Measurements from ENCODE around the gene CCDC60. TPM values are rescaled to one million over a fixed set of nuclear protein-coding genes. Genes with fewer than 3 reads are reported as not detected.

Gene CCDC60
- total RNA-seq, 4 donors from 2014 or later, result not detected

- no peak overlapping the region for H3K4me3 ChIP-seq
- DNase-seq (ENCODE audit: extremely low spot score), result no peak
- TF ChIP-seq POLR2A (IDR thresholded peaks at IDR 0.05; ENCODE audit: low read depth) (no peak), POLR2AphosphoS5 (IDR thresholded peaks at IDR 0.05) (no peak), EP300 (IDR thresholded peaks at IDR 0.05) (no peak)
- TF ChIP-seq, protein P1, sequence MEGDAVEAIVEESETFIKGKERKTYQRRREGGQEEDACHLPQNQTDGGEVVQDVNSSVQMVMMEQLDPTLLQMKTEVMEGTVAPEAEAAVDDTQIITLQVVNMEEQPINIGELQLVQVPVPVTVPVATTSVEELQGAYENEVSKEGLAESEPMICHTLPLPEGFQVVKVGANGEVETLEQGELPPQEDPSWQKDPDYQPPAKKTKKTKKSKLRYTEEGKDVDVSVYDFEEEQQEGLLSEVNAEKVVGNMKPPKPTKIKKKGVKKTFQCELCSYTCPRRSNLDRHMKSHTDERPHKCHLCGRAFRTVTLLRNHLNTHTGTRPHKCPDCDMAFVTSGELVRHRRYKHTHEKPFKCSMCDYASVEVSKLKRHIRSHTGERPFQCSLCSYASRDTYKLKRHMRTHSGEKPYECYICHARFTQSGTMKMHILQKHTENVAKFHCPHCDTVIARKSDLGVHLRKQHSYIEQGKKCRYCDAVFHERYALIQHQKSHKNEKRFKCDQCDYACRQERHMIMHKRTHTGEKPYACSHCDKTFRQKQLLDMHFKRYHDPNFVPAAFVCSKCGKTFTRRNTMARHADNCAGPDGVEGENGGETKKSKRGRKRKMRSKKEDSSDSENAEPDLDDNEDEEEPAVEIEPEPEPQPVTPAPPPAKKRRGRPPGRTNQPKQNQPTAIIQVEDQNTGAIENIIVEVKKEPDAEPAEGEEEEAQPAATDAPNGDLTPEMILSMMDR (IDR thresholded peaks at IDR 0.05), result no peak
- WGBS, result 82% methylated on average over 6 of the region's 6 CpGs
- H3K4me1 ChIP-seq, result no peaks in the 10 kb centered on the region
- H3K36me3 ChIP-seq, result no peaks in the 10 kb centered on the region
- no peak overlapping the region for H3K27ac ChIP-seq (replicated peaks in 1 of 4)
- peaks cover 0 to 19% (median 0%) of the 10 kb centered on the region in 4 donors for H3K27me3 ChIP-seq
- intact Hi-C loops (cut with DNase I), result no loop called here
- H3K9me3 ChIP-seq, result no peaks in the 10 kb centered on the region
Measured at GRCh38 chr12:119505001-119505400, 170.5 kb downstream of the CCDC60 start.

- Histone ChIP-seq H3K4me3 (no peak overlapping the region), H3K36me3 (no peaks in the 10 kb centered on the region), H3K27ac (replicated peaks in 1 of 4) (no peak overlapping the region), H3K9me3 (no peaks in the 10 kb centered on the region), H3K4me1 (no peaks in the 10 kb centered on the region), H3K27me3 (peaks cover 0 to 25% (median 0%) of the 10 kb centered on the region in 4 donors)
- TF ChIP-seq EP300 (IDR thresholded peaks at IDR 0.05) (no peak), POLR2A (IDR thresholded peaks at IDR 0.05; ENCODE audit: low read depth) (no peak), POLR2AphosphoS5 (IDR thresholded peaks at IDR 0.05) (no peak)
- TF ChIP-seq, protein P1 (IDR thresholded peaks at IDR 0.05), result no peak
- no peak for DNase-seq (ENCODE audit: extremely low spot score)
- intact Hi-C loops (cut with DNase I), result no loop called here
- WGBS, result 38% methylated on average over 8 of the region's 8 CpGs
Measured at GRCh38 chr12:119512772-119513497, 178.4 kb downstream of the CCDC60 start.

GRCh38 chr12:119528241-119528640, 193.7 kb downstream of the CCDC60 start:
- H3K36me3 ChIP-seq, result no peaks in the 10 kb centered on the region
- intact Hi-C loops (cut with DNase I), result no loop called here
- peaks cover 0 to 7% (median 0%) of the 10 kb centered on the region in 4 donors for H3K9me3 ChIP-seq
- H3K4me1 ChIP-seq, result no peaks in the 10 kb centered on the region
- no peak overlapping the region for H3K27ac ChIP-seq (replicated peaks in 1 of 4)
- peaks cover 0 to 3% (median 0%) of the 10 kb centered on the region in 4 donors for H3K27me3 ChIP-seq
- H3K4me3 ChIP-seq, result no peak overlapping the region
- 58% methylated on average over 1 of the region's 1 CpG for WGBS
- no peak for DNase-seq (ENCODE audit: extremely low spot score)
- TF ChIP-seq EP300 (IDR thresholded peaks at IDR 0.05) (no peak), POLR2AphosphoS5 (IDR thresholded peaks at IDR 0.05) (no peak), POLR2A (IDR thresholded peaks at IDR 0.05; ENCODE audit: low read depth) (no peak)
- TF ChIP-seq, protein P1 (IDR thresholded peaks at IDR 0.05), result no peak

DNA sequence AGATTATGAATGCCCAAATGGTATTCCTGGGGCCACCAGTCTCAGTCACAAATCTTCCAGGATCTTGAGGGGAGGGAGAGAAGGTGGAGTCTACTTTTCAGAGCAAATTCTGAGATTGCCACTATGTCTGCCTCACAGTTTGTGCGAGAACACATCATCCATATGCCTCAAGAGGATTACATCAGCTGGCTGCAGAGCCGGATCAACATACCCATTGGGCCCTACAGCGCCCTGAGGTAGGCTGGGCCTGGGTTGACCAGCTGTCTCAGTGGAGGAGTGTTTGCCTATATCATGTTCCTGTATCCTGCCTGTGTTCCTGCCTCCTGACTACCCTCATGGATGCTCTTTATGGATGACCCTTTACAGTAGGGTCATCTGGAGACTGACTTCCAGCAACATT, 205.9 kb downstream of the CCDC60 start:
- no peaks in the 10 kb centered on the region for H3K4me1 ChIP-seq
- no peaks in the 10 kb centered on the region for H3K36me3 ChIP-seq
- DNase-seq (ENCODE audit: extremely low spot score), result no peak
- no peak overlapping the region for H3K4me3 ChIP-seq
- peaks cover 0 to 19% (median 0%) of the 10 kb centered on the region in 4 donors for H3K27me3 ChIP-seq
- WGBS, result 94% methylated on average over 2 of the region's 3 CpGs
- H3K27ac ChIP-seq (replicated peaks in 1 of 4), result no peak overlapping the region
- H3K9me3 ChIP-seq, result no peaks in the 10 kb centered on the region
- TF ChIP-seq EP300 (IDR thresholded peaks at IDR 0.05) (no peak), POLR2AphosphoS5 (IDR thresholded peaks at IDR 0.05) (no peak), POLR2A (IDR thresholded peaks at IDR 0.05; ENCODE audit: low read depth) (no peak)
- TF ChIP-seq, protein P1 (IDR thresholded peaks at IDR 0.05), result no peak
- intact Hi-C loops (cut with DNase I), result no loop called here

Measured in esophagus muscularis mucosa (tissue), 4 donors.